GM12873 (cell line): ENCODE results near the gene AQP7.
A peak's percentile ranks its signal among the peaks of the same experiment; 100 is the strongest.

Experiments
- TF ChIP-seq, protein P1 (sequence below): IDR thresholded peaks from 2 replicates; pipeline ENCODE4 v1.5.1; 2012; ENCODE audit warnings: low read depth, mild to moderate bottlenecking, moderate library complexity, low read length, control low read depth; ENCODE audit not compliant: insufficient read depth; ENCODE audit errors: missing control alignments

The AQP7 gene

DNA sequence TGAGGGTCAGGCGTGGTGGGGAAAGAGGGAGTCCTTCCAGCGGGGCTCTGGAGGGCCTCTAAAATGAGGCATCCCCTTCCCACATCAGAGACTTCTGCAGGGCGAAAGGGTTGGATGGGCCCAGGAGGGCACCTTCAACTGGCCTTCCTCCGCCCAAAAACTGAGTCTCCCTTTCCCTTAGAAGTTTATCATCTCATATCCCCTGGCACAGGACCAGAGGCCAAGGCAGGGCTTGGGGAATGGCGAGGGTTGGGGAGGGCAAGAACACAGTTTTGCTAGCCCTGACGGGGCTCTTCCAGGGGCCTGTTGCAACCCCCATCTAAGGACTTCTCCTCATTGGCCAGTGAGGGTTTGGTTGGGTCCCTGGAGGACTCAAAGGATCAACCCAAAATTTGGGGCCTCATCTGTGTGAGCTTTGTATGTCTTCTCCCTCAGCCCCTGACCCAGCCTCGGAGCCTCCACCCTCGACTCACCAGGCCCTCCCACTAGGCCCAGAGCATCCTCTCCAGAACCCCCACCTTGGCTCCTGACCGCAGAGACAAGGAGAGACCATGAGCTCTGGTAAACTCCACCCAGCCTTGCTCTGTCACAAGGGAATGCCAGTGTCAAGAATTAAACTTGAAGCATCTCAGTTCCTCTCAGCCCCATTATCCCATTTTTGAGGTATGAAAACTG lies 24.1 kb downstream of the AQP7 start:
- TF ChIP-seq, protein P1, sequence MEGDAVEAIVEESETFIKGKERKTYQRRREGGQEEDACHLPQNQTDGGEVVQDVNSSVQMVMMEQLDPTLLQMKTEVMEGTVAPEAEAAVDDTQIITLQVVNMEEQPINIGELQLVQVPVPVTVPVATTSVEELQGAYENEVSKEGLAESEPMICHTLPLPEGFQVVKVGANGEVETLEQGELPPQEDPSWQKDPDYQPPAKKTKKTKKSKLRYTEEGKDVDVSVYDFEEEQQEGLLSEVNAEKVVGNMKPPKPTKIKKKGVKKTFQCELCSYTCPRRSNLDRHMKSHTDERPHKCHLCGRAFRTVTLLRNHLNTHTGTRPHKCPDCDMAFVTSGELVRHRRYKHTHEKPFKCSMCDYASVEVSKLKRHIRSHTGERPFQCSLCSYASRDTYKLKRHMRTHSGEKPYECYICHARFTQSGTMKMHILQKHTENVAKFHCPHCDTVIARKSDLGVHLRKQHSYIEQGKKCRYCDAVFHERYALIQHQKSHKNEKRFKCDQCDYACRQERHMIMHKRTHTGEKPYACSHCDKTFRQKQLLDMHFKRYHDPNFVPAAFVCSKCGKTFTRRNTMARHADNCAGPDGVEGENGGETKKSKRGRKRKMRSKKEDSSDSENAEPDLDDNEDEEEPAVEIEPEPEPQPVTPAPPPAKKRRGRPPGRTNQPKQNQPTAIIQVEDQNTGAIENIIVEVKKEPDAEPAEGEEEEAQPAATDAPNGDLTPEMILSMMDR = no peak

DNA sequence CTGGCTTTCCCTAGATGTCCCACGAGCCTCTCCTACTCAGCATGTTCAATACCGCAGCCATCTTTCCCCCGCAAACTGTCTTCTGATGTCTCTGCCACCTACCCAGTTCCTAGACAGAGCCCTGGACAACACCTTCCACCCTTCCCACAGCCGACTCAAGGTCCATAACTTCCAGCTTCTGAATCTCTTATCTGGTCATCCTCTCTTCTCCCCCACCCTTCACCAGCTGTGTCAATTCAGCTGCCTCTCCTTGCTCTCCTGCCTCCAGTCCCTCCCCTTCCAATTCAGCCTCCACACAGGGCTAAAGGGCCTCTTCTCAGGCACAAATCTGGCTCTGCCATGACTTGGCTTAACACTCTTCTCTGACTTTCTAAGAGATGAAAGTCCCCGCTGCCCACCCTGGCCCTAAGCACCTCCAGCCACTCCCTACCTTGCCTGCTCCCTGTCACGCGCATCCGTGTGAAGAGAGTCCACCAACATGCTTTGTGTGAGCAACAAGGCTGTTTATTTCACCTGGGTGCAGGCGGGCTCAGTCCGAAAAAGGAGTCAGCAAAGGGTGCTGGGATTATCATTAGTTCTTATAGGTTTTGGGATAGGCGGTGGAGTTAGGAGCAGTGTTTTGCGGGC lies 25.2 kb downstream of the AQP7 start:
- TF ChIP-seq, protein P1 = no peak

DNA sequence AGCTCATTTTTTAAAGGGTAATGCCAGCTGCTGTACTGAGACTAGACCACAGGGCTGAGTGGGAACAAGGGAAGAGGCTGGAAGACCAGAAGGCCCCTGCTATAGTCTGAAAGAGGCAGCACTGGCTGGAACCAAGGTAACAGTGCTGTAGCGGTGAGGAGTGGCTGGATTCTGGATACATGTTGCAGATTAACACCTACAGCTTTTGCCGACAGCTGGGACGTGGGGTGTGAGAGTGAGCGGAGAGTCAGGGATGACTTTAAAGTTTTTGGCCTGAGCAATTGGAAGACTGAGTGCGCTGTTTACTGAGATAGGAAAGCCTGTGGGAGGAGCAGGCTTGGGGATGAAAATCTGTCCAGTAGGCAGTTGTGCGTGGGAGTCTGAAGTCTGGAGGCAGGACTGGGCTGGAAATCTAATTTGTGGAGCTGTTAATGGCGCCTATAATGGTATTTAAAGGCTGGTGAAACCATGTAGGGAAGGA lies 26.5 kb downstream of the AQP7 start:
- TF ChIP-seq, protein P1 = no peak

DNA sequence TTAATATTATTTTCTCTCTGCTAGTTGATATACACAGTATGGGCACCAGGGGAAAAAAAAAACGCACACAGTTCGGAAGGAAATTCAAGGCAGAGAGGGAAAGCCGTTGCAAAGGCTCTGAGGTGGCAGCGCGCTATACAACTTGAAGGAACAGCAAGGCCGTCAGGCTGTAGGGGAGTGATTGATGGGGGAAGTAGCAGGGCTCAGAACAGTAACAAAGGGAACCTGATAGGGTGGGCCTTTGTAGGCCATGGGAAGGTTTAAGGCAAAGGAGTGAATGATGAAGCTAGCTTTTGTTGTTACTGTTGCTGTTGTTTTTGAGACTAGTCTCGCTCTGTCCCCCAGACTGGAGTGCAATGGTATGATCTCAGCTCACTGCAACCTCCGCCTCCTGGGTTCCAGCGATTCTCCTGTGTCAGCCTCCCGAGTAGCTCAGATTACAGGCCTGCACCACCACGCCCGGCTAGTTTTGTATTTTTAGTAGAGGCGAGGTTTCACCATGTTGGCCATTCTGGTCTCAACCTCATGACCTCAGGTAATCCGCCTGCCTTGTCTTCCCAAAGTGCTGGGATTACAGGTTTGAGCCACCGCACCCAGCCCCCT lies 27.0 kb downstream of the AQP7 start:
- TF ChIP-seq, protein P1 = no peak

DNA sequence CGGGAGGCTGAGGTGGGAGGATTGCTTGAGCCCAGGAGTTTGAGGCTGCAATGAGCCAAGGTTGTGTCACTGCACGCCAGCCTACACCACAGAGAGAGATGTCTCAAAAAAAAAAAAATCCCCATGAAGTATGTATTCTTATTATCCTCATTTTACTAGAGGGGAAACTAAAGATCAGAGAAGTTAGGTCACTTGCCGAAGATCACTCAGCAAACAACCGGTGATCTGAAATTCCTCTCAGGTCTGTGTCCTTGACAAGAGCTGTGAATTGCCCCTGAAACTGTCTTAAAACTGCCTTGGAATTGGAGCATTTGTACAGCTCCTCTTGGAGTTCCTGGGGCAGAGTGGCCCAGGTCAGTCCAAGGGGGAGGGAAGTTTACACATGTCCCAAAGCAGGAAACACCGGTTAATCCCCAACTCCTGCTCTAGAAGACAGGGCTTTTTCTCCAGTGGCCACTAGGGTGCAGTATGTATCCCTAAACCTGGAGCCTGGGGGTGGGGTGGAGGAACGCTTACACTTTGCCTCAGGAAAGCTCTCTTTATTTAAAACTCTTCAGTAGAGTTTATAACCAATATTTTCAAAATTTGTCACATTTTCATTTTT lies 27.6 kb downstream of the AQP7 start:
- TF ChIP-seq, protein P1 = peak; percentile 89

DNA sequence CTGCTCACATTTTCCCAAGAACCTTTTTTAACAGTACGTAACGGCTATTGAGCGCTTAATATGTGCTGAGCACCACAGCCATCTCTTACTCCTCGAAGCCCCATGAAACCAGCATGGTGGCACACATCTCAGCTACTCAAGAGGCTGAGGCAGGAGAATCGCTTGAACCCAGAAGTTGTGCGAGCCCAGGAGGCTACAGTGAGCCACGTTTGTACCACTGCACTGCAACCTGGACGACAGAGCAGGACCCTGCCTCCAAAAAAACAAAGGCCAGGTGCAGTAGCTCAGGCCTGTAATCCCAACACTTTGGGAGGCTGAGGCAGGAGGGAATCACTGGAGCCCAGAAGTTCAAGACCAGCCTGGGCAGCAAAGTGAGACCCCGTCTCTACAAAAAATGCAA lies 28.2 kb downstream of the AQP7 start:
- TF ChIP-seq, protein P1 = no peak

DNA sequence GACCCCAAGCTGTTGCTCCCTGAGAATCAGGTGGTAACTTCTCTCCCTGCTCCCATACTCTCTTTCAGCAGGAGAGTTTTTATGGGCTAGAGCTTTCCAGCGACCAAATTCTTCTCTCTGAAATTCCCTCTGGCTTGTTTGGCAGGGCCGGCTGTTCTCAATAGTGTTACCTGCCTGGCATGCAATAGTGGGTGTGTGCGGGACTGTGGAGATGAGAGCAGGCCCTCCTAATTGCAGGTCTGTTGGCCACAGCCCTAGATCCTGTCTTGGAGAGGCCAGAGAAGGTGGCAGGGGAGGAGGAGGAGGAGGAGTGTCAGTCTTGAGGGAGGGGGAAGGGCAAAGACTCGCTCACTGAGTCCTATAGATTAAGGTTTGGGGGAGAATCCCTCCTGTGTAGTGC lies 29.5 kb downstream of the AQP7 start:
- TF ChIP-seq, protein P1 = no peak
